ENCODE data around the gene HINT3.
"Not testable (repeated sequence)": the region's sequence is repeated elsewhere in the genome, so short reads cannot be mapped to it uniquely, and the experiment has no call there.

HINT3 gene

GRCh38 chr6:126010040-126010439 is 53.5 kb downstream of the HINT3 start:
- DNase-seq: no peak

GRCh38 chr6:126015863-126016262 is 59.3 kb downstream of the HINT3 start:
- no peak for DNase-seq

GRCh38 chr6:126016591-126016990 is 60.0 kb downstream of the HINT3 start:
- DNase-seq: no peak

- DNase-seq: no peak
Measured at GRCh38 chr6:126017668-126018067, 61.1 kb downstream of the HINT3 start.

- DNase-seq: no peak
Measured at GRCh38 chr6:126020305-126021050, 63.9 kb downstream of the HINT3 start.

GRCh38 chr6:126023474-126023873 is 66.9 kb downstream of the HINT3 start:
- not testable (repeated sequence) for DNase-seq

- DNase-seq: no peak
Measured at GRCh38 chr6:126026001-126026400, 69.4 kb downstream of the HINT3 start.

- DNase-seq: no peak
Measured at GRCh38 chr6:126027601-126028000, 71.0 kb downstream of the HINT3 start.

Measured in CD4-positive, alpha-beta T cell treated with Interleukin-1 beta for 1 hour (primary cell).